Ramos (cell line): ENCODE measurements around the gene ASIC3.
"Not testable (repeated sequence)": the region's sequence is repeated elsewhere in the genome, so short reads cannot be mapped to it uniquely, and the experiment has no call there.

ENCODE experiments used
- in situ Hi-C: fragments of 300-500 bp; cut with MboI; formaldehyde crosslinking; loops from one replicate; pipeline ENCODE4 v1.14.3; 2022; ENCODE audit warnings: low sequenced_read_pairs; ENCODE audit not compliant: unreplicated experiment

ASIC3 gene

GRCh38 chr7:151013356-151013732 lies 35.0 kb upstream of the ASIC3 start:
- in situ Hi-C loops = no loop called here

- in situ Hi-C loops = no loop called here
Measured at GRCh38 chr7:151013733-151014497, 34.4 kb upstream of the ASIC3 start.

- in situ Hi-C loops = no loop called here
Measured at GRCh38 chr7:151014950-151015349, 33.4 kb upstream of the ASIC3 start.

GRCh38 chr7:151015967-151016366 lies 32.4 kb upstream of the ASIC3 start:
- in situ Hi-C loops = no loop called here

- in situ Hi-C loops = no loop called here
Measured at GRCh38 chr7:151016505-151016904, 31.8 kb upstream of the ASIC3 start.

- in situ Hi-C loops = no loop called here
Measured at GRCh38 chr7:151016942-151017341, 31.4 kb upstream of the ASIC3 start.

- in situ Hi-C loops = no loop called here
Measured at GRCh38 chr7:151017370-151017952, 30.9 kb upstream of the ASIC3 start.

GRCh38 chr7:151017953-151018420 lies 30.3 kb upstream of the ASIC3 start:
- in situ Hi-C loops = no loop called here

GRCh38 chr7:151018421-151019129 lies 29.8 kb upstream of the ASIC3 start:
- in situ Hi-C loops = no loop called here

- in situ Hi-C loops = no loop called here
Measured at GRCh38 chr7:151019130-151019447, 29.2 kb upstream of the ASIC3 start.

GRCh38 chr7:151020231-151020630 lies 28.1 kb upstream of the ASIC3 start:
- in situ Hi-C loops = no loop called here

GRCh38 chr7:151023232-151023631 lies 25.1 kb upstream of the ASIC3 start:
- in situ Hi-C loops = no loop called here

GRCh38 chr7:151024435-151025056 lies 23.8 kb upstream of the ASIC3 start, which contains the start of gene ATG9B:
TSS of gene ATG9B (minus strand) at chr7:151024494. CDS start at chr7:151024423, 71 bp downstream.
- in situ Hi-C loops = no loop called here

GRCh38 chr7:151025924-151026671 lies 22.2 kb upstream of the ASIC3 start:
- in situ Hi-C loops = no loop called here

- in situ Hi-C loops = not testable (repeated sequence)
Measured at GRCh38 chr7:151026771-151027727, 21.3 kb upstream of the ASIC3 start.

GRCh38 chr7:151027728-151028130 lies 20.6 kb upstream of the ASIC3 start:
- in situ Hi-C loops = not testable (repeated sequence)

GRCh38 chr7:151028131-151028947 lies 20.0 kb upstream of the ASIC3 start, which contains the start of gene ABCB8:
TSS of gene ABCB8 (plus strand) at chr7:151028450. CDS start at chr7:151028516, 66 bp downstream.
- in situ Hi-C loops = no loop called here

GRCh38 chr7:151028948-151029501 lies 19.3 kb upstream of the ASIC3 start:
- in situ Hi-C loops = no loop called here
